ENCODE results near the gene STEAP3.

STEAP3 gene

GRCh38 chr2:119195001-119195400 is 28.6 kb upstream of the STEAP3 start:
- Histone ChIP-seq H3K9ac (ENCODE audit: insufficient read length) (no peak overlapping the region), H3K36me3 (ENCODE audit: insufficient read depth, low read length) (no peaks in the 10 kb centered on the region), H3K9me3 (ENCODE audit: low read depth, low read length) (0 out of 2 replicates have a peak, but pooled peaks cover 4% of the 10 kb centered on the region), H3K4me3 (no peak overlapping the region), H3K27ac (peak overlapping the region; percentile 96)
- no peak for TF ChIP-seq EZH2 (IDR thresholded peaks at IDR 0.05)
- no peak for TF ChIP-seq FOXP2 (optimal IDR thresholded peaks at IDR 0.05; ENCODE audit: control extremely low read depth, extremely low read length, insufficient read depth)
- no peak for DNase-seq (ENCODE audit: low read depth, low spot score)

DNA sequence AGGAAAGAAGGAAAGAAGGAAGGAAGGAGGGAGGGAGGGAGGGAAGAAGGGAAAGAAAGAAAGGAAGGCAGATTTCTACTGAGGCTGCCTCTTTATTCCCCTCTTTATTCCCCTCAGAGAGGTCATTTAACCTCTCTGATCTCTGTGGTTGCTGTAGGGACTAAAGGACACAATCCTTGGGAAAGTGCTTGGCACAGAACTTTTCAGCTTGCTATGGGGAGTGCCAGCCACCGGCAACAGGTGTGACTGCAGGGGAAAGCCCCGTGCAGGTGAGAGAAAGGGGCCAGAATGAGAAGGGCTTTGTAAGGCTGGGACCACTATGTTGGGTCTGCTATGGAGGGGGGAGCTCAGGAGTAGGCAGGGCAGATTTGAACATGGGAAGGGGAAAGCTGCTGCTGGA is 27.7 kb upstream of the STEAP3 start:
- no peaks in the 10 kb centered on the region for H3K36me3 ChIP-seq (ENCODE audit: insufficient read depth, low read length)
- H3K9me3 ChIP-seq (ENCODE audit: low read depth, low read length): 0 out of 2 replicates have a peak, but pooled peaks cover 4% of the 10 kb centered on the region
- no peak for DNase-seq (ENCODE audit: low read depth, low spot score)
- H3K9ac ChIP-seq (ENCODE audit: insufficient read length): no peak overlapping the region
- TF ChIP-seq FOXP2 (optimal IDR thresholded peaks at IDR 0.05; ENCODE audit: control extremely low read depth, extremely low read length, insufficient read depth): no peak
- no peak for TF ChIP-seq POLR2AphosphoS5 (IDR thresholded peaks at IDR 0.05; ENCODE audit: borderline replicate concordance, low read depth, low read length)
- TF ChIP-seq EZH2 (IDR thresholded peaks at IDR 0.05): no peak
- no peak overlapping the region for H3K27ac ChIP-seq
- no peak overlapping the region for H3K4me3 ChIP-seq

- DNase-seq (ENCODE audit: low read depth, low spot score): no peak
- Histone ChIP-seq H3K36me3 (ENCODE audit: insufficient read depth, low read length) (no peaks in the 10 kb centered on the region), H3K9ac (ENCODE audit: insufficient read length) (no peak overlapping the region), H3K9me3 (ENCODE audit: low read depth, low read length) (0 out of 2 replicates have a peak, but pooled peaks cover 4% of the 10 kb centered on the region), H3K4me3 (no peak overlapping the region), H3K27ac (no peak overlapping the region)
- TF ChIP-seq EZH2 (IDR thresholded peaks at IDR 0.05): no peak
- no peak for TF ChIP-seq POLR2AphosphoS5 (IDR thresholded peaks at IDR 0.05; ENCODE audit: borderline replicate concordance, low read depth, low read length)
- TF ChIP-seq FOXP2 (optimal IDR thresholded peaks at IDR 0.05; ENCODE audit: control extremely low read depth, extremely low read length, insufficient read depth): no peak
These were observed 27.1 kb upstream of the STEAP3 start for GRCh38 chr2:119196301-119197125.

DNA sequence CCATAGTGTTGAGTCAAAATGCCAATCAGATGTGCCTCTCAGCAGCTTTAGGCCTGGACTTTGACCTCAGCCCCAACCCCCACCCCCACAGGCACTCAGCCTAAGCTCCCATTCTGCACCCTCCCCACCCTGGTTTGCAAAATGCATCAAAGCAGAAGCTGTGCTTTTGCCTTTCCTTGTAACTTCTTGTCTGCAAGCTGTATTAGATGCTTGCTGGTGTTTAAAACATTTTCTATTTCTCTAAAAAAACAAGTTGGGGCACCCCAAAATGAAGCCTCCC is 26.6 kb upstream of the STEAP3 start:
- H3K27ac ChIP-seq: 0 out of 2 replicates have a peak overlapping the region, but pooled peaks have one; percentile 3

DNA sequence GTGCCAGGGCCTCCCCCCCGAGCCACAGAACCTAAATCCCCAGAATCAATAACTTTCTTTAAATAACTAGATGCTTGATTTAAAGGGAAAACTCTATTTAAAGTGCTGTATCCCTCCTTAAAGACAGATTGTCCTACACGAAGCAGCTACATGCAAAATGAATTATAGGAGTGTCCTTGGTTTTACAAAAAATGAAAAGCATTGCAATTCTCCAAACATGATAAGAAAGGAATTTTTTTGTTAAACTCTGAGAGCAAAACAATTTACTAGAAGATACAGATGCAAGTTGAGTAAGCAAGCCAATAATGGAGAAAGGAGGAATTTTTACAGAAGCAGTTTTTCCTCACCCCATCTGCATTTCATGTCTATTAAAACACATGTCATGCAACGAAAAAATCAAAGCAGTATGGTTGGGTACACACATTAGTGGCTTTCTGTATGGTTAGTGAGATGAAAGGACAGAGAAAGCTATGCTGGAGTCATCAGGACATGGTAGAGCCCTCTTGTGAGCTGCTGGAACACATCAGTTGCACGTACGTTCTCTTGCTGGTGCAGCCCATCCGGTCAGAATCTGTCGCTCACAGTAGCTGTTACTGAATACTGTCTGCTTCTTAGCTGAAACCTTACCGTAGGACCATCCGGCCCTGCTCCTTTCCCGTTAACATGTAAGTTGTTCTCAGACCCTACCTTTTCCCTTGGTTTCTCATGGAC is 25.9 kb upstream of the STEAP3 start:
- Histone ChIP-seq H3K27ac (peak overlapping the region; percentile 3), H3K9me3 (ENCODE audit: low read depth, low read length) (0 out of 2 replicates have a peak, but pooled peaks cover 4% of the 10 kb centered on the region), H3K4me3 (no peak overlapping the region), H3K9ac (ENCODE audit: insufficient read length) (no peak overlapping the region), H3K36me3 (ENCODE audit: insufficient read depth, low read length) (no peaks in the 10 kb centered on the region)
- no peak for TF ChIP-seq POLR2AphosphoS5 (IDR thresholded peaks at IDR 0.05; ENCODE audit: borderline replicate concordance, low read depth, low read length)
- no peak for TF ChIP-seq FOXP2 (optimal IDR thresholded peaks at IDR 0.05; ENCODE audit: control extremely low read depth, extremely low read length, insufficient read depth)
- TF ChIP-seq EZH2 (IDR thresholded peaks at IDR 0.05): no peak
- DNase-seq (ENCODE audit: low read depth, low spot score): no peak

More for the DNA sequence above, 26.6 kb upstream of the STEAP3 start:
- Histone ChIP-seq H3K9ac (ENCODE audit: insufficient read length) (no peak overlapping the region), H3K36me3 (ENCODE audit: insufficient read depth, low read length) (no peaks in the 10 kb centered on the region), H3K9me3 (ENCODE audit: low read depth, low read length) (0 out of 2 replicates have a peak, but pooled peaks cover 4% of the 10 kb centered on the region), H3K4me3 (no peak overlapping the region)
- DNase-seq (ENCODE audit: low read depth, low spot score): no peak
- TF ChIP-seq EZH2 (IDR thresholded peaks at IDR 0.05) (no peak), POLR2AphosphoS5 (IDR thresholded peaks at IDR 0.05; ENCODE audit: borderline replicate concordance, low read depth, low read length) (no peak), FOXP2 (optimal IDR thresholded peaks at IDR 0.05; ENCODE audit: control extremely low read depth, extremely low read length, insufficient read depth) (no peak)

DNA sequence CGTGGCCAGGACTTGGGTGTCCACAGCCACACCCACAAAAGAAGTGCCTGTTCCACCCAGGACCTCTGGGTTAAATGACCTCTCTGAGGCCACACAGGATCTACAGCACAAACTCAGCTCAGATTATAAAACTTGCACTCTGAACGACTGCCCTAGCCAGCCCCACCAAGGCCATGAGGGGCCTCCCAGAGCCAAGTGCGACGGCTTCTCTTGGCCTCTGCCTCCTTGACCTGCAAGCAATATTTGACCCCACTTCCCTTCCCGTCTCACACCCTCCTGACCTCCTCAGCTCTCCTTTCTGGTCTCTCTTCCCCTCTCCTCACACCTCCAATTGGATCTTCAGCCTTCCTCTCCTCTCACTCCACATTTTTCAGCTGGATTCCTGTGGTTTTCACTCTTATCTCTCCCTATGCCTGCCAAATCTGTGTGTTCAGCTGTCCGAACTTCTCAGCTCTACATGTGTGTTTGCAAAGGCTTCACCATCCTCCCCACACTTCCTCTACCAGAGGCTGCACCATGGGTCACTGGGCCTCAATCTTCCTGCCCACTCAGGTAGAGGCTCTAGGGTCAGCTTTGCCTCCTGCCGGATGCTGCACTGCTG is 25.3 kb upstream of the STEAP3 start:
- no peak overlapping the region for H3K9ac ChIP-seq (ENCODE audit: insufficient read length)
- H3K36me3 ChIP-seq (ENCODE audit: insufficient read depth, low read length): no peaks in the 10 kb centered on the region
- TF ChIP-seq FOXP2 (optimal IDR thresholded peaks at IDR 0.05; ENCODE audit: control extremely low read depth, extremely low read length, insufficient read depth) (no peak), EZH2 (IDR thresholded peaks at IDR 0.05) (no peak), POLR2AphosphoS5 (IDR thresholded peaks at IDR 0.05; ENCODE audit: borderline replicate concordance, low read depth, low read length) (no peak)
- peak overlapping the region; percentile 3; the same call in 1 of the 2 replicates for H3K27ac ChIP-seq
- DNase-seq (ENCODE audit: low read depth, low spot score): no peak
- no peak overlapping the region for H3K4me3 ChIP-seq
- H3K9me3 ChIP-seq (ENCODE audit: low read depth, low read length): 0 out of 2 replicates have a peak, but pooled peaks cover 4% of the 10 kb centered on the region

DNA sequence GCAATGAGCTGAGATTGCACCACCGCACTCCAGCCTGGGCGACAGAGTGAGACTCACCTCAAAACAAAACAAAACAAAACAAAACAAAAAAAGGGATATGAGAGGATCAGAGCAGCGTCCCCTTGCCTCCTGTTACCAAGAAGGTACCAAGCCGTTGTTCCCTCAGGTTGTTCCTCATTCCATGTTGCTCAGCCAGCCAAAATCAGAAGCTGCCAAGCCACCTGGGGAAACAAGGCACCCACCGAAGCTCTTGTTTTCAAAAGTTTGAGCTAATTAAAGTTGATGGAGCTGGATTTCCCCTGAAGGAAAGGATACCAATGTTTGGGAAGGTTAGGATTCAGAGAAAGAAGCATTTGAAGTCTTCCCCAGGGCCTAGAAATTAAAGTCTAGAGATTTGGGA is 21.8 kb upstream of the STEAP3 start:
- TF ChIP-seq FOXP2 (optimal IDR thresholded peaks at IDR 0.05; ENCODE audit: control extremely low read depth, extremely low read length, insufficient read depth) (no peak), POLR2AphosphoS5 (IDR thresholded peaks at IDR 0.05; ENCODE audit: borderline replicate concordance, low read depth, low read length) (no peak)
- H3K36me3 ChIP-seq (ENCODE audit: insufficient read depth, low read length): no peaks in the 10 kb centered on the region
- no peak overlapping the region for H3K27ac ChIP-seq
- no peak overlapping the region for H3K4me3 ChIP-seq
- no peaks in the 10 kb centered on the region for H3K9me3 ChIP-seq (ENCODE audit: low read depth, low read length)
- DNase-seq (ENCODE audit: low read depth, low spot score): no peak
- no peak overlapping the region for H3K9ac ChIP-seq (ENCODE audit: insufficient read length)

DNA sequence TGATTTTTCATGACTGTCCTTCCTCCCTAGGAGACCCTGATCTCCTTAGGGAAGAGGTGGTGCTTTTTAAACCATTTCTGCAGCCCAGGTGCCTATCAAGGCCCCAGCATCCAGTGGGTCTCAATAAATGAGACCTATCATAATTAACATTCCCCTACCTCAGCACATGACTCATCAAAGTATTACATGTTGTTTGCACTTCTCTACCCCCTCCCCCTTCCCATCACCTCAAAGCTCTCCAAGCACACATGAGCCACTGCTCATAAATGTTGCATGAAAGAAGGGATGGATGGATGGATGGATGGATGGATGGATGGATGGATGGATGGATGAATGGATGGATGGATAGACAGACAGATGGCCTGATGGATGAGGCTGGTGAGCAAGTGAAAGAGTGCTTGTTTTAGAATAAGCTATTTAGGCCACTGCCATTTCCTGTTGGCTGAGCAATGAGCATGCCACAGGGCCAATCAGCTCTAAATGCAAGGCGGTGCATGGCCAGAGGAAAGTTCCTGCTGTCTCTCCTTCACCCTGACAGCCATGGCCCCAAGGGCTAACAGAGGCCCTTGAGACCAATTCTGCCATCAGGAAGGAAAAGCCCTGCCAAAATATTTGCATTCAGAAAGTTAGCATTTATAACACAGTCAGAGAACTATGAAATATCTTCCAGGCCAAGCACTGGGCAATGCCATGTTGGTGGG is 20.9 kb upstream of the STEAP3 start:
- H3K36me3 ChIP-seq (ENCODE audit: insufficient read depth, low read length): no peaks in the 10 kb centered on the region
- H3K9me3 ChIP-seq (ENCODE audit: low read depth, low read length): no peaks in the 10 kb centered on the region
- no peak overlapping the region for H3K4me3 ChIP-seq
- H3K27ac ChIP-seq: no peak overlapping the region
- TF ChIP-seq POLR2AphosphoS5 (IDR thresholded peaks at IDR 0.05; ENCODE audit: borderline replicate concordance, low read depth, low read length): no peak
- no peak for TF ChIP-seq EZH2 (IDR thresholded peaks at IDR 0.05)
- TF ChIP-seq FOXP2 (optimal IDR thresholded peaks at IDR 0.05; ENCODE audit: control extremely low read depth, extremely low read length, insufficient read depth): no peak
- DNase-seq (ENCODE audit: low read depth, low spot score): no peak
- no peak overlapping the region for H3K9ac ChIP-seq (ENCODE audit: insufficient read length)
